OCI-LY1 (cell line): ENCODE results near the gene ZBTB20.

Experiments used
- EZH2 ChIP-seq: fragments of 200-600 bp; sonication (generic), shearing (Covaris generic); IDR thresholded peaks from 2 replicates; pipeline ENCODE4 v1.8.0; 2017; ENCODE audit warnings: borderline replicate concordance, mixed run types, mild to moderate bottlenecking, antibody characterized with exemption, low read length, moderate library complexity, mixed read lengths
- TF ChIP-seq, protein P1 (sequence below): fragments of 200-600 bp; sonication (generic), shearing (Covaris generic); IDR thresholded peaks from 2 replicates; pipeline ENCODE4 v1.5.1; 2017; ENCODE audit warnings: mild to moderate bottlenecking, antibody characterized with exemption, low read length, moderate library complexity, mixed read lengths

DNA sequence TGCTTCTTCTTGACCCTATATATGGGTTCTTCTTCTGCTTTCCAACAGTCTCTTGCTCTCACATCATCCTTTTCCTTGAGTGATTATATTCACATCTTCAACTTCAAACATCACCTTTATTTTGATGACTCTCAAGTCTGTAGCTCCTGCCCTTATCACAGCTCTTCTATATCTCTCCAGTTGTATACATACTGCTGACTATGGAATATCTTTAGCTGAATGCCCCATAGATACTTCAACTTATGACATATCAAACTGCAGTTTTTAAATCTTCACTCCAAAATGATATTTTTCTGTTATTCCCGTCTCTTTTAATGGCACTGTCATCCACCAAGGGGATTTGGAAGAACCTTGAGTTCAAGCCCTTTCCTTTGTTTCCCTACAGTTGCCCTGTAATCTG lies 139.1 kb downstream of the ZBTB20 start:
- TF ChIP-seq, protein P1, sequence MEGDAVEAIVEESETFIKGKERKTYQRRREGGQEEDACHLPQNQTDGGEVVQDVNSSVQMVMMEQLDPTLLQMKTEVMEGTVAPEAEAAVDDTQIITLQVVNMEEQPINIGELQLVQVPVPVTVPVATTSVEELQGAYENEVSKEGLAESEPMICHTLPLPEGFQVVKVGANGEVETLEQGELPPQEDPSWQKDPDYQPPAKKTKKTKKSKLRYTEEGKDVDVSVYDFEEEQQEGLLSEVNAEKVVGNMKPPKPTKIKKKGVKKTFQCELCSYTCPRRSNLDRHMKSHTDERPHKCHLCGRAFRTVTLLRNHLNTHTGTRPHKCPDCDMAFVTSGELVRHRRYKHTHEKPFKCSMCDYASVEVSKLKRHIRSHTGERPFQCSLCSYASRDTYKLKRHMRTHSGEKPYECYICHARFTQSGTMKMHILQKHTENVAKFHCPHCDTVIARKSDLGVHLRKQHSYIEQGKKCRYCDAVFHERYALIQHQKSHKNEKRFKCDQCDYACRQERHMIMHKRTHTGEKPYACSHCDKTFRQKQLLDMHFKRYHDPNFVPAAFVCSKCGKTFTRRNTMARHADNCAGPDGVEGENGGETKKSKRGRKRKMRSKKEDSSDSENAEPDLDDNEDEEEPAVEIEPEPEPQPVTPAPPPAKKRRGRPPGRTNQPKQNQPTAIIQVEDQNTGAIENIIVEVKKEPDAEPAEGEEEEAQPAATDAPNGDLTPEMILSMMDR: no peak
- no peak for TF ChIP-seq EZH2
